WI38 (cell line): Measurements from ENCODE around the gene HOXB6.

ENCODE experiments used
- H3K4me3 ChIP-seq: 2 replicates; pipeline ENCODE4 v1.5.1; 2011; ENCODE audit warnings: low read depth, mild to moderate bottlenecking, control low read depth, low read length
- TF ChIP-seq, protein P1 (sequence below): IDR thresholded peaks from 2 replicates; pipeline ENCODE4 v1.5.1; 2012; ENCODE audit warnings: low read depth, mild to moderate bottlenecking, control low read depth, low read length

HOXB6 gene

DNA sequence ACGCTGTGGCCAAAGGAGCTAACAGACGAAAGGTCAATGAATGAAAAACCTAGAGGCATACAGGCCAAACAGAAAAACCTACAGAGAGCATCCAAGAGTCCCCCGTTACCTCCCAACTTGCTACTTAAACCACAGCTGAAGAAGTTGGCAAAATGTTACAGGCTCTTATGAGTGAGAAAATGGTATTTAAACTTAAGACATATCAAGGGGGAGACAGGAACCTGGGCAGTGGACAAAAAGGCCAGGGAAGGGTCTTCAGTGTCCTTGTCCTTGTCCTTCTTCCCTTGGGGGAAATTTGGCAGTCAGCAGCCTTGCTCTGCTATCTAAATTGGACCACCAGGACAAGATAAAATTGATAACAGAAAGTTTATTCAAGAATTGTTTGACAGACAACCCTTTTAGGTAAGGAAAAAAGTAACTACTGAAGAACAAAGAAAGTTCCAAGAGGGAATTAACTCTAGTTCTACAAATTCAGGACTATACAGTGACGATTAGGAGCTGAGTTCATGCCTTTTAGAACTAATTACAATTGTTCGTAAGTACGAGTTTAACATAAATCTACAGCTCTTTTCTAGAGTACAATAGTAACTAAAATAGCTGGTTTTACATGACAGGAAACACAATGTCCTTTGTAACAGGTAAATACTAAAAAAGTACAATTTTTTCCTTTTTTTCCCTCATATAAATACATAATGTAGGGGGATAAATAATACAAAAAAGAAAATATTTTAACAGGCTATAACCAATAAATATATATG is 56.1 kb downstream of the HOXB6 start:
- TF ChIP-seq, protein P1, sequence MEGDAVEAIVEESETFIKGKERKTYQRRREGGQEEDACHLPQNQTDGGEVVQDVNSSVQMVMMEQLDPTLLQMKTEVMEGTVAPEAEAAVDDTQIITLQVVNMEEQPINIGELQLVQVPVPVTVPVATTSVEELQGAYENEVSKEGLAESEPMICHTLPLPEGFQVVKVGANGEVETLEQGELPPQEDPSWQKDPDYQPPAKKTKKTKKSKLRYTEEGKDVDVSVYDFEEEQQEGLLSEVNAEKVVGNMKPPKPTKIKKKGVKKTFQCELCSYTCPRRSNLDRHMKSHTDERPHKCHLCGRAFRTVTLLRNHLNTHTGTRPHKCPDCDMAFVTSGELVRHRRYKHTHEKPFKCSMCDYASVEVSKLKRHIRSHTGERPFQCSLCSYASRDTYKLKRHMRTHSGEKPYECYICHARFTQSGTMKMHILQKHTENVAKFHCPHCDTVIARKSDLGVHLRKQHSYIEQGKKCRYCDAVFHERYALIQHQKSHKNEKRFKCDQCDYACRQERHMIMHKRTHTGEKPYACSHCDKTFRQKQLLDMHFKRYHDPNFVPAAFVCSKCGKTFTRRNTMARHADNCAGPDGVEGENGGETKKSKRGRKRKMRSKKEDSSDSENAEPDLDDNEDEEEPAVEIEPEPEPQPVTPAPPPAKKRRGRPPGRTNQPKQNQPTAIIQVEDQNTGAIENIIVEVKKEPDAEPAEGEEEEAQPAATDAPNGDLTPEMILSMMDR: no peak

DNA sequence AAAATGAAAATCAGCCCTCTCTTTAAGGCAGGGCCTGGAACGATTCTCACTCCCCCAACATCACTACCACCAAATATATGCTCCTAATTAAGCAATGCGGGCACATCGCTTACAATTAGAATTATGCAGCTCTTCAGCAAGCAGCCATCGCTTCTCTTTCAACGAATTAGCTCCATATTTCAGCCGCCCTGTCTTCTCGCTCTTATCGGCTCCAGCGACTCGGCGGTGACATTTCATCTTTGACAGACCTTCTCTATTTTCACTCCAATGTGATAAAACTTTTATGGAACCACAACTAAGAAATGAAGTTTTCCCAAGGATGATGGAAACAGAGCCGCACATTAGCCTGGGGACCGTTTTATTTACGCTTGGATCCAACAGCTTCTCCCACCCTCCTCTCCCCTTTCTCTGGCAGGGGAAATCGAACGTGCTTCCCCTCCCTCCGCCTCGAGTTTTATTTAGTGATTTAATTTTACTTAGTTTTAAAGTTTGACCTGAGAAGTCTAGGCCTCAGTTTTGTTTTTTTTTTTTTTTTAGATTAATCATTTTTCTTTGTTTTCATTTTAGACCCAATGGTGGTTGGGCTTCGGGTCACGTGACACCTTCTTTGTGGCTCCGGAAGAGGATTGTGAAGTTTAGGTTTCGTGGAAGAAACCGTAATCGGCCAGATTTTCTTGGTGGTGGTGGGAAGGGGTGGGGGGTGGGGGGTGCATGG is 56.8 kb downstream of the HOXB6 start:
- peak overlapping the region; percentile 50 for H3K4me3 ChIP-seq
- TF ChIP-seq, protein P1: no peak

More for the DNA sequence above, 56.1 kb downstream of the HOXB6 start:
- H3K4me3 ChIP-seq: 0 out of 2 replicates have a peak overlapping the region, but pooled peaks have one; percentile 20

DNA sequence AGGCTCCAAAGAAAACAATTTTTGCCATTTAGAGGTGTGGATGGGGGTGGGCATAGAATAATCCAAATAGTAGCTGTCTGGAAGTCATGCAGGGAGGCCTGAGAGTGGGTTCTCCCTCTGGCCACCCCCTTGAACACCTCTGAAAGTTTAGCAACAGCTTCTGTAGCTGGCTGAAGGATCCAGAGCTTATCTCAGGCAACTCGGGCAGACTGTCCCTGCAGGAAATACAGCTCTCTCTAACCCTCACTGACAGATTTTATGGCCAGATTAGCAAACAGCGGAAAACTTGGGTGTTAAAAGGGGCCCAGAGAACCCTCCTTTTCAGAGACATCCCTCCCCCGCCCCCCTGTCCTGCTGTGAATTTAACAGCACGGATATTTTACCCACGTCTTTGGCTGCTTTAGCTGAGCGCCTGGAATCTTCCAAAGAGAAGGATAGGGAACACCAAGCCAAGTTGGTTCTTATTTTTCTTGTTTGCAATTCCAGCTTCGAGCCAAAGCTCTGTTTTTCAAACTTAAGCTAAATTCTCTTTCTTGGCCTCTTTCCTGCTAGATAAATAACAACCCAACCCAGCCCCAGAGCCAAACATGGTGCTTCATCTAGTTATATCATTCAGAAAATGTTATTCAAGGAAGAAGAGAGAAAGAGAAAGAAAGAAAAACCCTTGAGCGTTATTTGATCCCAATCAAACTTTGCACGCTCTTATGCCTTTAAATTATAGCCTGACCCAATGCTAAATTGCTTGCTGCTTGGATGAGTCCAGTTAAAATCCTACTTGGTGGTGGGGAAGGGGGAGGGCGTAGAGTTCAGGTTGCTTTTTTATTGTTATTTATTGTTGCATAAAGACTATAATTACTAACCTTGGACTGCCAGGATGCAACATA is 57.6 kb downstream of the HOXB6 start:
- H3K4me3 ChIP-seq: peak overlapping the region; percentile 50
- TF ChIP-seq, protein P1: no peak

DNA sequence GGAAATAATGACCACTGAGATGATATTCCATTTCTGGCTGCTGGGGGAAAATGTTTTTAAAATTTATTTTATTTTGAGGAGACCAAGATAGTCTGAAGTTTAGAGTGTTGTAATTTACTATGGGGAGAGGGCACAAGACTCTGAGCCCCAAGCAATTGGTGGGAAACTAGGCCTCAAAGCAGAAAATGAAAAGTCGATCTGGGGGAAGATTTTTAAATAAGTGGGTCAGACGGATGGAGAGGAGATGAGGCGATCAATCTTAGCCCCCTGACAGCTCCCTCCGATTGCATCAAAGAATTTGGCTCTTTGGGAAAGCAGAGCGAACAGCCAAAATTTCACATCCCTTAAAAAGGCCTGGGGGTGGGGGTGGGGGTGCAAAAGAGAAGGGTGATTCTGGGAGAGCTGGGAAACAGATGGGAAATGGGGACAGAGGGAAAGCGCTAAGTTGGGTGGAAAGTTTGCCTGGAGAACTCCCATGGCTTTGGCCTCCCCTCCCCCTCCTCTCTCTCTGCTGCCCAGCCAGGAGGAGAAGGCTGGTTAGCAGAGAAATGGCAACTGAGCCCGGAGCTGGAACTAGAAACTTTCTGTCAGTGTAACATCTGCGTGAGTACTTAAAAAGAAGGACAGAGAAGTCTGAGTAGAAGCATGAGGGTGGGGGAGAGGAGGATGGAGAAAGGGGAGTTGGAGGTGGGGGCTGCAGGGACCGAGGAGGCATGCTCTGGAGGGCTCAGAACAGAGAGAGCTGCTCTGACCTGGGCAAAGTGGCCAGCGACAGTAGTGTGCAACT is 58.5 kb downstream of the HOXB6 start:
- TF ChIP-seq, protein P1: no peak
- H3K4me3 ChIP-seq: peak overlapping the region; percentile 50
